Esophagus (tissue), 2 donors: ENCODE measurements around the gene C14orf119. TPM values are rescaled to one million over a fixed set of nuclear protein-coding genes. Genes with fewer than 3 reads are reported as not detected.

Experiments used
- H3K27ac ChIP-seq, 2 donors: one replicate each; pipeline ENCODE4 v1.5.1; 2013; ENCODE audit warnings: low read depth in 2 of 2, mild to moderate bottlenecking in 2 of 2, inconsistent platforms in 1 of 2, low read length in 1 of 2, moderate library complexity in 1 of 2
- H3K27me3 ChIP-seq, 2 donors: one replicate each; pipeline ENCODE4 v1.6.1; 2013; ENCODE audit warnings: low read length in 2 of 2, control low read depth in 1 of 2, mild to moderate bottlenecking in 1 of 2; ENCODE audit not compliant: insufficient read depth in 2 of 2, control insufficient read depth in 1 of 2
- H3K36me3 ChIP-seq, 2 donors: one replicate each; pipeline ENCODE4 v1.6.1; 2013; ENCODE audit warnings: low read length in 1 of 2; ENCODE audit not compliant: control insufficient read depth in 2 of 2, insufficient read depth in 2 of 2
- H3K4me1 ChIP-seq, 2 donors: one replicate each; pipeline ENCODE4 v1.6.1; 2013; ENCODE audit warnings: low read length in 1 of 2; ENCODE audit not compliant: control insufficient read depth in 2 of 2, insufficient read depth in 2 of 2
- H3K4me3 ChIP-seq, 2 donors: one replicate each; pipeline ENCODE4 v1.5.1; 2013; ENCODE audit warnings: low read length in 2 of 2, mild to moderate bottlenecking in 2 of 2, low read depth in 1 of 2, moderate library complexity in 1 of 2
- H3K9me3 ChIP-seq, 2 donors: one replicate each; pipeline ENCODE4 v1.6.1; 2013; ENCODE audit warnings: mild to moderate bottlenecking in 2 of 2, low read depth in 1 of 2, low read length in 1 of 2, moderate library complexity in 1 of 2; ENCODE audit not compliant: control insufficient read depth in 2 of 2, insufficient read depth in 1 of 2
- WGBS, 2 donors: extraction: QIAGEN DNeasy Blood & Tissue Kit; methylation state at CpG; one replicate each; pipeline ENCODE4 v1.1.7; 2013; 5-methylcytosine and 5-hydroxymethylcytosine counted together
- polyA plus RNA-seq, 2 donors: library from polyadenylated mRNA; stranded (reverse); fragments of 200-250 nt; gene quantifications; one replicate each; pipeline ENCODE4 v1.2.3, GENCODE V29; 2013
- donor health status: healthy with polysubstance abuse.
- donor health status: Bipolar disorder and iron deficiency.

Gene C14orf119, protein sequence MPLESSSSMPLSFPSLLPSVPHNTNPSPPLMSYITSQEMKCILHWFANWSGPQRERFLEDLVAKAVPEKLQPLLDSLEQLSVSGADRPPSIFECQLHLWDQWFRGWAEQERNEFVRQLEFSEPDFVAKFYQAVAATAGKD
- polyA plus RNA-seq: 10 to 100 TPM; 14.9 to 38.4 TPM

DNA sequence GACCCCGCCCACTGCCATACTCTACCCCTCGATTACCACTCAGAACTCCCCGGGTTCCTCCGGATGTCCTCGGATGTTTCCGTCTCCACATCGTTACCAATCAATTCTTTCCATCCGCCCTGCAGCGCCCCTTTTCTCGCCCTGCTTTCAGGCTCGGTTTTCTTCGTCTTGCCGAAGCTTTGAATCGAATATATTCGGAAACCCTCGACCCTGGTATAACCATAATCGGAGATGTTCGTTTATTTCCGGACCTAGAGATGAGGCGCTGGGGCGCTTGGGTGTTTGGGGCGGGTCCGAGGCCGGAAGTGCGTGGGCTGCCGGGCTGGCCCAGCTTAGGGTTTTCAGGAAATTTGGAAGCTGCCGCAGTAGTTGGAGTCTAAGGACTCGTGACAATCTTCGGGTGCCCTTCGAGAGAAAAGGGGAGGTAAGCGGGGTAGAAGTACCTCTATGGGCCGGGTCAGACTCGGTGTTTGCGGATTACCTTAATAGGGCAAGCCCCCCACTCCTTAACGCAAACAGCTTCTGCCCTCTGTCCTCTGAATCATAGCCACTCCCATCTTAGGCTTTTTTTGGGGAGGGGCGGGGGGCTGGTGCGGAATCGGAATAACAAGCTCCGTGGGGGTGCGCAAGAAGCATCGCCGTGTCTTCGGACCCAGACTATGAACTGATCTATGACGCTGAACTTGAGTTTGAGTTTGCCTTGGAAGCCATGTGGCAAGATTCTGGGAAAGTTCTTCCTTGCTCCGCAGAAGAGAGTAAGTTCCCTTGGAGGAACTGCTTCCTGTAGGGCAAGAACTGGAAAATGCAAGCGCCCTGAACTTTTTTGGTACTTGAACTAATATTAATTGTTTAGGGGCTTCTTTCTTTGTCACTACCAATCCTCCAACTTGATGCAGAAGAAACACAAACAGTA lies at the start of gene C14orf119:
TSS of gene C14orf119 (plus strand) at position 310 of the 913 bp plus-strand sequence. CDS start 2,154 bp downstream, outside the sequence.
- peaks cover 0 to 2% of the 10 kb centered on the region in 2 donors for H3K4me1 ChIP-seq

DNA sequence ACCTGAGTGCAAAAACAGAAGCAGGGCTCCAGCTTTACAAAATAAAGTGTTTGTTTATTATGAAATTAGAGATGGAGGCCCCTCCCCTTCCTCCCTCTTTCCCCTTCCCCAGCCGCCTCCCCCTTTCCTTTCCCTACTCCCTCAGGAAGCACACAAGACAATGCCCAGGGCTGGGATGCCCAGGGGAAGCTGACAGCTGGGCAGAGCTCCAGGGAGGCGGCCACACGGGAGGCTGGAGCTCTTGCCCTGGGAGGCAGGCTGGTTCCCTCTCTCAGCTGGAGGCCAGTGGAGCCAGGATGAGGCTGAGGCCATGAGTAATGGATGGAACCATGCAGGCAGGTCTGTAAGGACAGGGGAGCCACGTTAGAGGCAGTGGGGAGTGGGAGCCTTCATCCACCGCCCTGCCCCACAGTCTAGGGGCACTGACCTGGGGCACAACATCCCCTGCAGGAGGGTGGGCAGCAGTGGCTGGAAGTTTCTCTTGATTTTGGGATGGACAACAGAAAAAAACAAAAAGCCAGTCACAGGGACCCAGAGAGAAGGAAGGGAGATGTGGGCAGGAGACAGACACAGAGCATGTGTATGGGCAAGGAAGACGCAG lies 48.2 kb upstream of the C14orf119 start:
- WGBS, 2 donors: 67 to 68% methylated on average over 6 of the region's 6 CpGs
- Histone ChIP-seq H3K36me3 (no peaks in the 10 kb centered on the region), H3K27ac (no peak overlapping the region), H3K4me1 (no peaks in the 10 kb centered on the region), H3K27me3 (no peaks in the 10 kb centered on the region), H3K9me3 (no peaks in the 10 kb centered on the region), H3K4me3 (no peak overlapping the region)

More for the DNA sequence above, at the start of gene C14orf119:
- 0% methylated on average over 46 of the region's 46 CpGs for WGBS, 2 donors
- Histone ChIP-seq H3K36me3 (peaks cover 0 to 7% of the 10 kb centered on the region in 2 donors), H3K27me3 (no peaks in the 10 kb centered on the region), H3K27ac (peak within 1 kb of the TSS; percentile 100), H3K4me3 (peak within 1 kb of the TSS; percentile 92), H3K9me3 (no peaks in the 10 kb centered on the region)

DNA sequence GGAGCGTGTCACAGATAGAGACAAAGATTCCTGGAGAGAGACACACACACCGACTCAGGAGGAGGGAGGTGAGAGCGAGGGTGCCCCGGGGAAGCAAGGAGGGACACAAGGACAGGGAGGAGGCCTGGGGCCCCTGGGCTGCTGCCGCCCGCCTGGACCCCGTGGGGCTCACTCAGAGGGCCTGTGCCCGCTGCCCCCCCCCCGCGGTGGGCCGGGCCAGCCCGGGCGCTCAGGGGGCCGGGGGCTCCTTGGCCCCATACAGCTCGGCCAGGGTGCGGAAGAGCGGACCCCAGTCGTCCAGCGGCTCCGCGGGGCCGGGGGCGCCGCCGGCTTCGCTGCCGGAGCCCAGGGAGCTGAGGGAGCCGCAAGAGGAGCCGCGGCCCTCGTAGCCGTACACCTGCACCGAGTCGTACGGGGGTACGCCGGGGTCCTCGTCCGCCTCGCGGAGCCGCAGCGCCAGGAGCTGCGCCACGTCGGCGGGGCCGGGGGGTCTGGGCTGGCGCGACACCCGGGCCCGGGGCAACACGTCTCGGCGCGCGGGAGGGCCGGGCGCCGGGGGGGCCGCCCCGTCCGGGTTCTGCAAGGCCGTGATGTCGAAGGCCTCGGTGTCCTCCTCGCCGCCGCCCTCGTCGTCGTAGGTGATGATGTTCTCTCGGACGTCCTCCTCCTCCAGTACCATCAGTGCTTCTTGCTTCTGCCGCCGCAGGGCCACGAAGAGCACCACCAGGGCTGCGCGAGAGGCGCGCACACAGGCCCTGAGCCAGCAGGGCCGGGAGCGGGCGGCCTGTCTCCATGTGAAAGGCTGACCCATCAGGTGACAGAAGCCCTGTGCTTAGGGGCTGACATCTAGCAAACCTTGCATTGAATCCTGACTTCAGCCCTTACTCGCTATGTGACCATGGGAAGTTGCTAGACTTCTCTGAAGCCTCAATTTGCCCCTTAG lies 47.3 kb upstream of the C14orf119 start:
- Histone ChIP-seq H3K4me3 (no peak overlapping the region), H3K27me3 (no peaks in the 10 kb centered on the region), H3K9me3 (no peaks in the 10 kb centered on the region), H3K36me3 (no peaks in the 10 kb centered on the region), H3K27ac (no peak overlapping the region), H3K4me1 (no peaks in the 10 kb centered on the region)
- WGBS, 2 donors: 83 to 85% methylated on average over 65 to 85 of the region's 85 CpGs

DNA sequence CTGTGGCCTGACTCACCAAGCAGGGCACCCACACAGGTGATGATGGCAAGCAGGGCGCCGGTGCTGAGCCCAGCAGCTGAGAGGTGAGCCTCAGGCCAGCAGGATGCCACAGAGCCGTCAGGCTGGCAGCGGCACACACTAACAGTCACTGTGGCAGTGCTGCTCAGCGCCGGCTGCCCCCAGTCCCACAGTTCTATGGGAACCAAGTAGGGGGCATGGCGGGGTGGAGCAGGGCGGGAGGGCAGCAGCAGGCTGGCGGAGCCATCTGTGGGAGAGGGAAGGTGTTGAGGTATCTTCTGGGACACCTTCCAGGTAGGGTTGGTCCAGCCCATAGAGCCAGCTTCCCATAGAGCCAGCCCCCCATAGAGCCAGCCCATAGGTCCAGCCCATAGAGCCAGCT lies 46.3 kb upstream of the C14orf119 start:
- Histone ChIP-seq H3K36me3 (no peaks in the 10 kb centered on the region), H3K4me3 (no peak overlapping the region), H3K27ac (no peak overlapping the region), H3K9me3 (no peaks in the 10 kb centered on the region), H3K27me3 (no peaks in the 10 kb centered on the region), H3K4me1 (no peaks in the 10 kb centered on the region)
- WGBS, 2 donors: 96 to 99% methylated on average over 9 of the region's 9 CpGs

DNA sequence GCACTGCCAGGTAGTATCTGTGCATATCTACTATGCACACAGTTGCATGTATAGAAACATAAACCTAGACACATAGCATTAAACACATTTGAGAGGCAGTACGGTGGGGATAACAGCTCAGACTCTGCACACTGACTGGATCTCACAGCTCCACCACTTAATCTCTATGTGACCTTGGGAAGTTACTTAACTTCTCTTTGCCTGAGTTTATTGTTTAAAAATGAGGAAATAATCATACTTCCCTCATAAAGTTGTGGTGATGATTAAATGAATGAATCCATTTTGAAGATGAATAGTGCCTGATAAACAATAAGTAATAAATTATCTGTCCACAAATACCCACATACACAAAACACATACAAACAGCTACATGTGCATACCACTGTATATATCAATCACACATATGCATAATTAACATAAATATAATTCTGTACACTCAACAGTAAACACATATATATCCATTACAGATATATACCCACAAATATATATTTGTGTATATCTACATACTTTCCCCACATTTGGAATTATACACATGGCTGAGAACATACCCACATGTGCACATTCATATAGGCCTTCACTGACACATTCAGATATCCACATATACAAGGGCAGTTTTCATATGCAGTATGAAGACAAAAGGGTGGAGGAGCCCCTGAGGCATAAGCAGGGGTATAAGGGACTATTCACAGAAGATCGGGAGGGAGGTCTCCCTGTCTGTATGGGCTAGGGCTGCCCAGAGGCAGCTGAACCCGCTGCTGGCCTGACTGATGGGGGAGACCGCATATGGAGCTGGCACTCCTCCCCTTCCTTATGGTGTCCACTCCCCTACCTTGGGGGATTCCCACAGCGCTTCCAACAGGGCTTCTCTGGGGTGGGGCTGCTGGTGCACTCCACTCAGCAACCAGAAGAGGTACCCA lies 43.9 kb upstream of the C14orf119 start:
- 80 to 83% methylated on average over 5 of the region's 5 CpGs for WGBS, 2 donors
- Histone ChIP-seq H3K4me1 (peaks cover 0 to 3% of the 10 kb centered on the region in 2 donors), H3K27ac (no peak overlapping the region), H3K9me3 (no peaks in the 10 kb centered on the region), H3K27me3 (no peaks in the 10 kb centered on the region), H3K4me3 (no peak overlapping the region), H3K36me3 (no peaks in the 10 kb centered on the region)

DNA sequence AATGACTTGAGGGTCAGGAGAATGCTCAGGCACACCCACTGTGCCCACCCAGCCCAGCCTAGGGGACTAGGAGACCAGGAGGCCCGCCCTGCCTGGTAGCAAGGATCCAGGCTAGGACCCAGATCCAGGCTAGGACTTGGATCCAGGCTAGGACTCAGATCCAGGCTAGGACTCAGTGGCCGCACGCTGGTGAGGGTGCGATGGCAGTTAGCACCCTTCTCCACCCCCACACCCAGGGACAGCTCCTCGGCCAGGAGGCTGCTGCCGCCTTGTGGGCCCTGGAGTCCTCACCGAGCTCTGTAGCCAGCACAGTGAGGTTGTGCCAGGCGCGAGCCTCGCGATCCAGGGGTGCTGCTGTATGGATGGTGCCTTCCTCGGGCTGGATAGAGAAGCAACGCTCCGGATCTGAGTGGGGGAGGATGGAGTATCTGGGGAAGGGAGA lies 43.1 kb upstream of the C14orf119 start:
- 63 to 72% methylated on average over 14 of the region's 14 CpGs for WGBS, 2 donors

DNA sequence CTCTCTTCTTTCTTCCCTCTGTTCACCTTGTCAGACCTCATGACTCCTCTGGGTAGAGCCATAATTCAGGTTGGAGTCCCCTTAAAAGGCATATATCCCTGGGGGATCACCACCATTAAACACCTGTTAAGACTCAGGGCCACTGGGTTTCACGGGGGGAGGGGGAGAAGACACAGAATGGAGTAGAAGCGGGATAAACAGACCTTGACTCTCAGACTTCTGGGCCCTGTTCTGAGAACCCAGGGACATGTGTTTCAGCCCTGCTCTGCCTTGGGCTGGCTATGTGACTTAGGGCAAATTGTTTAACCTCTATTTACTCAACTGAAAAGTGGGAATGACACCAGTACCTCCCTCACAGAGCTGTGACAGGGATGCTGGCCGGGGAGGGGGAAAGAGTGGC lies 42.6 kb upstream of the C14orf119 start:
- Histone ChIP-seq H3K9me3 (no peaks in the 10 kb centered on the region), H3K4me1 (peaks cover 0 to 10% of the 10 kb centered on the region in 2 donors), H3K4me3 (no peak overlapping the region), H3K27ac (no peak overlapping the region), H3K27me3 (no peaks in the 10 kb centered on the region), H3K36me3 (no peaks in the 10 kb centered on the region)
- WGBS, 2 donors: 82 to 85% methylated on average over 3 of the region's 3 CpGs

More for the DNA sequence above, 43.1 kb upstream of the C14orf119 start:
- H3K27ac ChIP-seq: no peak overlapping the region
- H3K27me3 ChIP-seq: no peaks in the 10 kb centered on the region
- H3K9me3 ChIP-seq: no peaks in the 10 kb centered on the region
- H3K4me3 ChIP-seq: no peak overlapping the region
- peaks cover 0 to 10% of the 10 kb centered on the region in 2 donors for H3K4me1 ChIP-seq
- no peaks in the 10 kb centered on the region for H3K36me3 ChIP-seq

DNA sequence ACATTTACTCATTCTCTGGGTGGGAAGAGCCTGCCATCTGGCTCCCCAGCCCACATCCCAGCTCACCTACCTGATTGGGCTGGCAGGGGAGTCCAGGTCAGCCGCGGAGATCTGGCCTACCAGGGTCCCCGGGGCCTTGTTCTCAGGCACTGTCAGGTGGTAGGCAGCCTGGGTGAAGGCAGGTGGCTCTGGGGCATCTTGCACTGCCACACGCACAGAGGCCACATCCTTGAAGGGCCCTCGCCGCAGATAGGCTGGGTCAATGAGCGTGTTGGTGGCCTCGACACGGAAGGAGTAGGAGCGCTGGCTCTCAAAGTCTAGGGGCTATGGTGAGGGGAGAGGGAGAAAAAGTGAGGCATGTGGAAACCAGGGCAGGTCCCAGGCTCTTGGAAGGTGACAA lies 41.9 kb upstream of the C14orf119 start:
- no peak overlapping the region for H3K4me3 ChIP-seq
- H3K27me3 ChIP-seq: no peaks in the 10 kb centered on the region
- H3K4me1 ChIP-seq: peaks cover 0 to 10% of the 10 kb centered on the region in 2 donors
- no peaks in the 10 kb centered on the region for H3K9me3 ChIP-seq
- H3K27ac ChIP-seq: no peak overlapping the region
- WGBS, 2 donors: 93 to 95% methylated on average over 10 of the region's 10 CpGs
- H3K36me3 ChIP-seq: no peaks in the 10 kb centered on the region
